NB4 (cell line): ENCODE data around the gene LMAN1.

Experiments
- CTCF ChIP-seq: IDR thresholded peaks from one replicate; pipeline ENCODE4 v1.5.1; 2012; ENCODE audit warnings: low read depth, low read length
- MAX ChIP-seq: IDR thresholded peaks from 2 replicates; pipeline ENCODE4 v1.6.1; 2011; ENCODE audit warnings: low read depth, low read length
- MYC ChIP-seq: IDR thresholded peaks from 2 replicates; pipeline ENCODE4 v1.6.1; 2011; ENCODE audit warnings: low read depth, low read length

- TF ChIP-seq MAX (no peak), CTCF (no peak), MYC (no peak)
These were observed 76.7 kb downstream of the LMAN1 start for GRCh38 chr18:59282341-59282740.
